ENCODE data around the gene ISG15. TPM values are rescaled to one million over a fixed set of nuclear protein-coding genes. Genes with fewer than 3 reads are reported as not detected.

ISG15 gene
- total and polyA plus RNA-seq, 2 of the 13 experiments (the other 11 are each of a cell fraction or from before 2014, with no cell fraction given) = 42.1 to 54.9 TPM

- H3K79me2 ChIP-seq (ENCODE audit: insufficient read depth, low read length) = no peaks in the 10 kb centered on the region
- WGBS (ENCODE audit: low lambda C conversion rate) = 96% methylated on average over 20 of the region's 20 CpGs
- ATAC-seq (no peak), FAIRE-seq (no peak), DNase-seq (ENCODE audit: low spot score) (no peak)
- H3K27ac ChIP-seq (ENCODE audit: extremely low read length, insufficient read depth, low read length) = no peak overlapping the region
- no peak overlapping the region for H3K4me3 ChIP-seq (replicated peaks in 1 of 3; ENCODE audit: insufficient read depth in 1 of 3, low read depth in 2 of 3, low read length in 3 of 3)
- H3K9me3 ChIP-seq (ENCODE audit: low read length) = no peaks in the 10 kb centered on the region
- intact Hi-C loops (cut with micrococcal nuclease; ENCODE audit: unreplicated experiment) (no loop called here), in situ Hi-C loops (cut with HindIII; ENCODE audit: extremely low pct_ligation_motif_present, low pct_unique_long_range_greater_than_20kb) (no loop called here)
- TF ChIP-seq GABPA (IDR thresholded peaks at IDR 0.05; ENCODE audit: low read depth, low read length) (no peak), GABPA (CRISPR knock-in tag; IDR thresholded peaks at IDR 0.05; ENCODE audit: low read depth) (no peak), PBX2 (CRISPR knock-in tag; IDR thresholded peaks at IDR 0.05) (no peak), TCF7L2 (IDR thresholded peaks at IDR 0.05; ENCODE audit: low read depth, low read length) (no peak), ZNF292 (CRISPR knock-in tag; IDR thresholded peaks at IDR 0.05; ENCODE audit: borderline replicate concordance, low read depth) (no peak), XRCC5 (optimal IDR thresholded peaks at IDR 0.05; ENCODE audit: low read length) (no peak), ZNF816 (CRISPR knock-in tag; IDR thresholded peaks at IDR 0.05; ENCODE audit: borderline replicate concordance) (no peak), REST (IDR thresholded peaks at IDR 0.05; ENCODE audit: borderline replicate concordance in 1 of 2, low read depth in 1 of 2, low read length in 2 of 2) (no peak)
- TF ChIP-seq, protein P1, sequence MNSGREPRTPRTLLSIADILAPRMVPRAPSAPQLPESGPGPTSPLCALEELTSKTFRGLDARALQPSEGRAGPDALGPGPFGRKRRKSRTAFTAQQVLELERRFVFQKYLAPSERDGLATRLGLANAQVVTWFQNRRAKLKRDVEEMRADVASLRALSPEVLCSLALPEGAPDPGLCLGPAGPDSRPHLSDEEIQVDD (CRISPR knock-in tag; IDR thresholded peaks at IDR 0.05; ENCODE audit: borderline replicate concordance) = no peak
- H3K27me3 ChIP-seq (ENCODE audit: control insufficient read depth in 1 of 2, insufficient read depth in 2 of 2, low read length in 2 of 2) = no peaks in the 10 kb centered on the region
- no peak overlapping the region for H2AFZ ChIP-seq (ENCODE audit: low read length)
- no peaks in the 10 kb centered on the region for H4K20me1 ChIP-seq (ENCODE audit: insufficient read depth, low read length)
- BruUV-seq (replicated peaks) = TSS peak; percentile 42
- no peak overlapping the region for H3K4me2 ChIP-seq (ENCODE audit: low read depth, low read length)
- POLR2A ChIA-PET = no interaction called here
- CTCF ChIA-PET (ENCODE audit: low intra/inter-chr PET ratio, low total read pairs) = no interaction called here
- H3K36me3 ChIP-seq (replicated peaks in 1 of 2; ENCODE audit: control insufficient read depth in 1 of 2, insufficient read depth in 2 of 2, low read length in 2 of 2) = peaks cover 46 to 66% of the 10 kb centered on the region in 2 experiments; a peak in 4 of 5 replicates
- H3K9ac ChIP-seq (ENCODE audit: insufficient read depth, low read depth, low read length) = no peak overlapping the region
- H3K4me1 ChIP-seq (ENCODE audit: insufficient read depth, low read length) = no peaks in the 10 kb centered on the region
Measured at GRCh38 chr1:1046243-1046642, 32.9 kb downstream of the ISG15 start.

All from HepG2 (cell line).